NCI-H748 treated with DMSO at 0.1 percent for 48 hours (cell line): ENCODE results near the gene LONP2.
"Not testable (repeated sequence)": the region's sequence is repeated elsewhere in the genome, so short reads cannot be mapped to it uniquely, and the experiment has no call there.

ENCODE experiments used
- DNase-seq: peaks from one replicate; lab custom pipeline; 2025; lab: John Stamatoyannopoulos, UW

Gene LONP2

DNA sequence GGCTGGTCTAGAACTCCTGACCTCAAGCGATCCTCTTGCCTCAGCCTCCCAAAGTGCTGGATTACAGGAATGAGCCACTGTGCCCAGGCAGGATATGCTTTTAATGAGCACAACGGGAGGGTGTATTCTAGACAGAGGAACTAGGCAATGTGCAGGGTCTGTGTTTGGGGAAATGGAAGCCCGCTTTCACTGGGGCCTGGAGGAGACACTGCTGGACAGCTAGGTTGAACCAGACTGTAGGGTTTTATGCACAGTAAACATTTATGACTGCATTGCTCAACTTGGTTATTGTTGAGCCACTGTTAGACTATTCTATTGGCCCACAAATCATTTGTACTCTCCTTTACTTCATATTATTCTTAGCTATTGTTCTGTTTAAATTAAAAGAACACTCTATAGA lies 151.3 kb downstream of the LONP2 start:
- no peak for DNase-seq

GRCh38 chr16:48402547-48402946 lies 158.4 kb downstream of the LONP2 start:
- DNase-seq: not testable (repeated sequence)

GRCh38 chr16:48405153-48405552 lies 161.1 kb downstream of the LONP2 start:
- DNase-seq: no peak

DNA sequence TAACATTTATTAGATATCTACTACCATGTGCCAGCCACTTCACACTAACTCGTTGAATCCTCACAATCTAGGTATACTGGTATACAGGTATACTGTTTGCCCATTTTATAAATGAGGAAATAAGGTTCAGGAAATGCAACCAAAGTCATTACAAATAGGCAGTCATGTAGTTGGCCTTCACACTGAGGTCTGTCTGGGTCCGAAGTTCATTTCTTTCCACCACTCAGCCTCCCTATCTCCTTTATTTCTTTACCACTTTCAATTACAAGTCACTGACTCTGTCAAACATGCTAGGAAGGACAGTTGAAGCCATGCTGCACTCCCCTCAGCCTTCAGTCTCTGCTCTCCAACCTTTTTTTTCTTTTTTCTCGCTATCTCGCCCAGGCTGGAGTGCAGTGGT lies 161.8 kb downstream of the LONP2 start:
- DNase-seq: no peak
